GM23338 (cell line): ENCODE results near the gene TFDP1. TPM values are rescaled to one million over a fixed set of nuclear protein-coding genes. Genes with fewer than 3 reads are reported as not detected.
A peak's percentile ranks its signal among the peaks of the same experiment; 100 is the strongest.

Experiments
- ATAC-seq: fragments of 200-7000 bp; cut with Tn5 transposase; 3 replicates; pipeline ENCODE4 v1.9.1; 2020
- DNase-seq: peaks from one replicate; pipeline ENCODE4 v3.0.0-alpha.2; 2015; ENCODE audit warnings: low spot score
- H2AFZ ChIP-seq: fragments of 200-600 bp; sonication (generic); 2 replicates; pipeline ENCODE4 v1.8.0; 2016; ENCODE audit warnings: antibody characterized with exemption, mild to moderate bottlenecking, moderate library complexity
- H3F3A ChIP-seq: fragments of 200-600 bp; sonication (generic); replicated peaks from 2 replicates; pipeline ENCODE4 v1.8.0; 2017; ENCODE audit warnings: antibody characterized with exemption, mixed run types, low read depth
- H3K27ac ChIP-seq: fragments of 200-600 bp; sonication (generic); 2 replicates; pipeline ENCODE4 v1.6.1; 2016; ENCODE audit warnings: low read depth
- H3K27me3 ChIP-seq: fragments of 200-600 bp; sonication (generic); 2 replicates; pipeline ENCODE4 v1.8.0; 2016; ENCODE audit warnings: mild to moderate bottlenecking, mixed run types, moderate library complexity; ENCODE audit not compliant: insufficient read depth
- H3K36me3 ChIP-seq: fragments of 200-600 bp; sonication (generic); 2 replicates; pipeline ENCODE4 v1.8.0; 2016; ENCODE audit warnings: mild to moderate bottlenecking; ENCODE audit not compliant: insufficient read depth
- H3K4me1 ChIP-seq: fragments of 200-600 bp; sonication (generic); 2 replicates; pipeline ENCODE4 v1.8.0; 2016; ENCODE audit warnings: mild to moderate bottlenecking, moderate library complexity; ENCODE audit not compliant: insufficient read depth
- H3K4me2 ChIP-seq: fragments of 200-600 bp; sonication (generic); 2 replicates; pipeline ENCODE4 v1.7.1; 2017; ENCODE audit warnings: mixed run types
- H3K4me3 ChIP-seq: fragments of 200-600 bp; sonication (generic); 2 replicates; pipeline ENCODE4 v1.6.1; 2016; ENCODE audit warnings: mixed run types
- H3K79me2 ChIP-seq: fragments of 200-600 bp; sonication (generic); replicated peaks from 2 replicates; pipeline ENCODE4 v1.8.0; 2017; ENCODE audit warnings: mild to moderate bottlenecking; ENCODE audit not compliant: insufficient read depth
- H3K9me2 ChIP-seq: fragments of 200-600 bp; sonication (generic); 2 replicates; pipeline ENCODE4 v1.8.0; 2017; ENCODE audit not compliant: insufficient read depth
- H4K20me1 ChIP-seq: fragments of 200-600 bp; sonication (generic); replicated peaks from 2 replicates; pipeline ENCODE4 v1.8.0; 2017; ENCODE audit warnings: mild to moderate bottlenecking; ENCODE audit not compliant: insufficient read depth
- H3K27ac Mint-ChIP-seq: 2 replicates; pipeline ENCODE4 v1.8.0; 2020; ENCODE audit warnings: inconsistent platforms, mild to moderate bottlenecking, moderate library complexity, mixed read lengths
- H3K27me3 Mint-ChIP-seq: 3 replicates; pipeline ENCODE4 v1.8.0; 2022; ENCODE audit warnings: low read depth, mild to moderate bottlenecking, moderate library complexity, mixed read lengths, inconsistent platforms; ENCODE audit not compliant: insufficient read depth, poor library complexity
- H3K36me3 Mint-ChIP-seq: 3 replicates; pipeline ENCODE4 v1.8.0; 2021; ENCODE audit warnings: low read depth, mild to moderate bottlenecking, inconsistent platforms, moderate library complexity, mixed read lengths
- H3K4me1 Mint-ChIP-seq: 3 replicates; pipeline ENCODE4 v1.8.0; 2020; ENCODE audit warnings: mild to moderate bottlenecking, inconsistent platforms, mixed read lengths
- H3K4me3 Mint-ChIP-seq: 3 replicates; pipeline ENCODE4 v1.8.0; 2021; ENCODE audit warnings: moderate library complexity, mild to moderate bottlenecking, inconsistent platforms, mixed read lengths
- H3K9me3 Mint-ChIP-seq: 3 replicates; pipeline ENCODE4 v1.8.0; 2020; ENCODE audit warnings: moderate library complexity, mild to moderate bottlenecking, inconsistent platforms, mixed read lengths
- CREB1 ChIP-seq: fragments of 250-450 bp; sonication (Bioruptor Pico); IDR thresholded peaks from 2 replicates; pipeline ENCODE4 v1.5.0; 2020; ENCODE audit warnings: low read depth, mild to moderate bottlenecking, moderate library complexity
- CTCF ChIP-seq, 2 experiments: fragments of 200-600 bp in 1 of 2; sonication (generic) in 1 of 2; conservative IDR thresholded peaks; 2 replicates each; pipeline versions ENCODE4 v1.5.1 to v1.6.1; 2016 to 2017; ENCODE audit warnings: antibody characterized with exemption in 2 of 2, low read depth in 2 of 2, mild to moderate bottlenecking in 2 of 2, moderate library complexity in 1 of 2
- EZH2 ChIP-seq: fragments of 200-600 bp; sonication (generic); IDR thresholded peaks from one replicate; pipeline ENCODE4 v1.8.0; 2017; ENCODE audit warnings: antibody characterized with exemption, mild to moderate bottlenecking, low read depth; ENCODE audit not compliant: unreplicated experiment
- EZH2phosphoT487 ChIP-seq: fragments of 200-600 bp; sonication (generic); IDR thresholded peaks from one replicate; pipeline ENCODE4 v1.8.1; 2018; ENCODE audit warnings: antibody characterized with exemption; ENCODE audit not compliant: unreplicated experiment
- JUNB ChIP-seq: IDR thresholded peaks from one replicate; pipeline ENCODE4 v1.6.1; 2016; ENCODE audit warnings: antibody characterized with exemption; ENCODE audit not compliant: unreplicated experiment
- NANOG ChIP-seq: IDR thresholded peaks from 2 replicates; pipeline ENCODE4 v1.6.1; 2016; ENCODE audit warnings: antibody characterized with exemption, borderline replicate concordance
- POLR2AphosphoS5 ChIP-seq: IDR thresholded peaks from 2 replicates; pipeline ENCODE4 v1.6.1; 2016; ENCODE audit warnings: antibody characterized with exemption, low read depth
- STAT1 ChIP-seq: IDR thresholded peaks from one replicate; pipeline ENCODE4 v1.6.1; 2016; ENCODE audit warnings: antibody characterized with exemption; ENCODE audit not compliant: unreplicated experiment
- ZNF114 ChIP-seq: fragments of 250-450 bp; sonication (Bioruptor Pico); IDR thresholded peaks from 2 replicates; pipeline ENCODE4 v1.5.0; 2020; ENCODE audit warnings: mild to moderate bottlenecking, moderate library complexity
- ZNF331 ChIP-seq: fragments of 250-450 bp; sonication (Bioruptor Pico); IDR thresholded peaks from 2 replicates; pipeline ENCODE4 v1.5.0; 2020; ENCODE audit warnings: low read depth, mild to moderate bottlenecking, moderate library complexity
- ZNF462 ChIP-seq: fragments of 250-450 bp; sonication (Bioruptor Pico); IDR thresholded peaks from 2 replicates; pipeline ENCODE4 v1.5.0; 2020; ENCODE audit warnings: mild to moderate bottlenecking, moderate library complexity
- polyA plus RNA-seq: library from polyadenylated mRNA; unstranded; fragments of >200 nt; fragmentation: Nextera tagmentation; extraction: Ambion mirVana; gene quantifications from 2 replicates; pipeline ENCODE4 v1.2.1, GENCODE V29; 2016
- total RNA-seq: library from RNA; depleted of rRNA; stranded (reverse); fragments of >200 nt; shearing (Covaris generic); gene quantifications from 2 replicates; pipeline ENCODE4 v1.2.3, GENCODE V29; 2014
- TF ChIP-seq, protein P1 (sequence below): IDR thresholded peaks from 2 replicates; pipeline ENCODE4 v1.6.1; 2016; ENCODE audit warnings: antibody characterized with exemption
- TF ChIP-seq, protein P2 (sequence below): IDR thresholded peaks from one replicate; pipeline ENCODE4 v1.6.1; 2018; ENCODE audit warnings: antibody characterized with exemption; ENCODE audit not compliant: unreplicated experiment

TFDP1 gene
- total and polyA plus RNA-seq, 2 experiments from 2014 or later, result 42.9 to 80.0 TPM

DNA sequence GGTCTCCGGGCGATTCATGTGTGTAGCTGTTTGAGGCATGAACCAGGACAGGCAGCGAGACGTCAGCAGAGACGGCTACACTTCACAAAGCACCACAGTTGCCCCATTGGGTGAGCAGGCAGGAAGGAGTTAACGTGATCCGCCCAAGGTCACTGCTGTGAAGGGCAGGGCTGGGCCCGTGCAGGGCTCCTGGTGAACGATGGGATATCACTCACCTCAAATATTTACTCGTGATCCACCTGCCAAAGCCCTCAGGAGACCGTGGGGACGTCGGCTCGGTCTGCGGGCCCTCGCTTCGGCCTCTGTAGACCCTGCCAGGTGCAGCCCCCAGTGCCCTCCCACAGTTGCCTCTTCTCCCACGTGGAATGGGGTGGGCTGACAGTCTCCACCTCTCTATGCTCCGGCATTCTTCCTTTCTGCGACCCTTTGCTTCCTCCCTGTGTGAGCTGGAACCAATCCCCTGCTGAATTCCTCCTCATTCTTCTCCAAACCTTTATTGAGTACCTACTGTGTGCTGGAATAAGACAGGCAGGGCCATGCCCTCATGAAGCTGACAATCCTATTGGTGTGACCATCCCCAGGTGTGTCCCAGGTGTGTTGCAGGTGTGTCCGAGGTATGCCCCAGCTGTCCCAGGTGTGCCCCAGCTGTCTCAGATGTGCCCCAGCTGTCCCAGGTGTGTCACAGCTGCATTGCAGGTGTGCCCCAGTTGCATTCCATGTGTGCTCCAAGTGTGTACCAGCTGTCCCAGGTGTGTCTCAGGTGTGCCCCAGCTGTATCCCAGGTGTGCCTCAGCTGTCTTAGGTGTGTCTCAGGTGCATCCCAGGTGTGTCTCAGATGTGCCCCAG is 80.4 kb downstream of the TFDP1 start:
- no peak overlapping the region for H3K27ac Mint-ChIP-seq
- no peak overlapping the region for H3K4me3 Mint-ChIP-seq

More for the DNA sequence above, 80.4 kb downstream of the TFDP1 start:
- Histone ChIP-seq H3K79me2 (no peaks in the 10 kb centered on the region), H3K27me3 (no peaks in the 10 kb centered on the region), H3K27ac (no peak overlapping the region), H2AFZ (peak overlapping the region; percentile 43; the same call in 1 of the 2 replicates), H3F3A (no peaks in the 10 kb centered on the region), H4K20me1 (no peaks in the 10 kb centered on the region), H3K4me3 (no peak overlapping the region), H3K9me2 (no peaks in the 10 kb centered on the region), H3K36me3 (no peaks in the 10 kb centered on the region), H3K4me2 (no peak overlapping the region), H3K4me1 (no peaks in the 10 kb centered on the region)
- no peaks in the 10 kb centered on the region; the same call in 2 of the 3 replicates for H3K9me3 Mint-ChIP-seq
- ATAC-seq (no peak), DNase-seq (no peak)
- TF ChIP-seq ZNF331 (CRISPR knock-in tag) (no peak), POLR2AphosphoS5 (no peak), EZH2 (no peak), ZNF114 (CRISPR knock-in tag) (no peak), EZH2phosphoT487 (no peak), NANOG (no peak), STAT1 (no peak), CTCF (conservative IDR thresholded peaks at IDR 0.05; ENCODE audit: low read depth in 2 of 2) (no peak), ZNF462 (CRISPR knock-in tag) (no peak), JUNB (no peak), CREB1 (CRISPR knock-in tag) (no peak)
- TF ChIP-seq, protein P1, sequence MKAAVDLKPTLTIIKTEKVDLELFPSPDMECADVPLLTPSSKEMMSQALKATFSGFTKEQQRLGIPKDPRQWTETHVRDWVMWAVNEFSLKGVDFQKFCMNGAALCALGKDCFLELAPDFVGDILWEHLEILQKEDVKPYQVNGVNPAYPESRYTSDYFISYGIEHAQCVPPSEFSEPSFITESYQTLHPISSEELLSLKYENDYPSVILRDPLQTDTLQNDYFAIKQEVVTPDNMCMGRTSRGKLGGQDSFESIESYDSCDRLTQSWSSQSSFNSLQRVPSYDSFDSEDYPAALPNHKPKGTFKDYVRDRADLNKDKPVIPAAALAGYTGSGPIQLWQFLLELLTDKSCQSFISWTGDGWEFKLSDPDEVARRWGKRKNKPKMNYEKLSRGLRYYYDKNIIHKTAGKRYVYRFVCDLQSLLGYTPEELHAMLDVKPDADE, result no peak
- TF ChIP-seq, protein P2, sequence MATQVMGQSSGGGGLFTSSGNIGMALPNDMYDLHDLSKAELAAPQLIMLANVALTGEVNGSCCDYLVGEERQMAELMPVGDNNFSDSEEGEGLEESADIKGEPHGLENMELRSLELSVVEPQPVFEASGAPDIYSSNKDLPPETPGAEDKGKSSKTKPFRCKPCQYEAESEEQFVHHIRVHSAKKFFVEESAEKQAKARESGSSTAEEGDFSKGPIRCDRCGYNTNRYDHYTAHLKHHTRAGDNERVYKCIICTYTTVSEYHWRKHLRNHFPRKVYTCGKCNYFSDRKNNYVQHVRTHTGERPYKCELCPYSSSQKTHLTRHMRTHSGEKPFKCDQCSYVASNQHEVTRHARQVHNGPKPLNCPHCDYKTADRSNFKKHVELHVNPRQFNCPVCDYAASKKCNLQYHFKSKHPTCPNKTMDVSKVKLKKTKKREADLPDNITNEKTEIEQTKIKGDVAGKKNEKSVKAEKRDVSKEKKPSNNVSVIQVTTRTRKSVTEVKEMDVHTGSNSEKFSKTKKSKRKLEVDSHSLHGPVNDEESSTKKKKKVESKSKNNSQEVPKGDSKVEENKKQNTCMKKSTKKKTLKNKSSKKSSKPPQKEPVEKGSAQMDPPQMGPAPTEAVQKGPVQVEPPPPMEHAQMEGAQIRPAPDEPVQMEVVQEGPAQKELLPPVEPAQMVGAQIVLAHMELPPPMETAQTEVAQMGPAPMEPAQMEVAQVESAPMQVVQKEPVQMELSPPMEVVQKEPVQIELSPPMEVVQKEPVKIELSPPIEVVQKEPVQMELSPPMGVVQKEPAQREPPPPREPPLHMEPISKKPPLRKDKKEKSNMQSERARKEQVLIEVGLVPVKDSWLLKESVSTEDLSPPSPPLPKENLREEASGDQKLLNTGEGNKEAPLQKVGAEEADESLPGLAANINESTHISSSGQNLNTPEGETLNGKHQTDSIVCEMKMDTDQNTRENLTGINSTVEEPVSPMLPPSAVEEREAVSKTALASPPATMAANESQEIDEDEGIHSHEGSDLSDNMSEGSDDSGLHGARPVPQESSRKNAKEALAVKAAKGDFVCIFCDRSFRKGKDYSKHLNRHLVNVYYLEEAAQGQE, result no peak
- peaks cover 4% of the 10 kb centered on the region for H3K27me3 Mint-ChIP-seq
- H3K36me3 Mint-ChIP-seq, result no peaks in the 10 kb centered on the region
- H3K4me1 Mint-ChIP-seq, result peaks cover 5% of the 10 kb centered on the region; the same call in 2 of the 3 replicates
